H1 (cell line): ENCODE results near the gene RXFP4. TPM values are rescaled to one million over a fixed set of nuclear protein-coding genes. Genes with fewer than 3 reads are reported as not detected.

Experiments used
- CTCF ChIA-PET: fragments of 300-600 bp; sonication (Branson Sonifier 250); formaldehyde crosslinking; loops from one replicate; lab custom pipeline; 2021; ENCODE audit not compliant: partially characterized antibody; lab: Charles Lee
- POLR2A ChIA-PET: fragments of 300-600 bp; sonication (Branson Sonifier 250); formaldehyde crosslinking; loops from one replicate; lab custom pipeline; 2021; ENCODE audit warnings: inconsistent platforms; ENCODE audit not compliant: partially characterized antibody; lab: Charles Lee
- DNase-seq, 2 experiments: peaks; one replicate each; pipeline versions ENCODE4 v3.0.0 to v3.0.0-alpha.2; 2010 to 2022; ENCODE audit warnings: low spot score in 2 of 2, low read depth in 1 of 2, mixed read lengths in 1 of 2
- FAIRE-seq: peaks from 2 replicates; lab custom pipeline; 2011; peaks lifted over from hg19 to GRCh38; lab: Jason Lieb, UNC
- H2AFZ ChIP-seq: 2 replicates; pipeline ENCODE4 v1.8.1; 2012; ENCODE audit warnings: low read length, inconsistent platforms
- H2AK5ac ChIP-seq: 2 replicates; pipeline ENCODE4 v1.6.1; 2013; ENCODE audit warnings: low read depth, low read length
- H2BK120ac ChIP-seq: replicated peaks from 2 replicates; pipeline ENCODE3; 2013; ENCODE audit warnings: low read depth, low read length, inconsistent platforms
- H2BK12ac ChIP-seq: 2 replicates; pipeline ENCODE4 v1.6.1; 2013; ENCODE audit warnings: low read depth, low read length
- H2BK15ac ChIP-seq: 2 replicates; pipeline ENCODE4 v1.6.1; 2013; ENCODE audit warnings: low read length
- H2BK20ac ChIP-seq: 2 replicates; pipeline ENCODE4 v1.6.1; 2013; ENCODE audit warnings: low read length
- H2BK5ac ChIP-seq: 2 replicates; pipeline ENCODE4 v1.6.1; 2013; ENCODE audit warnings: low read depth, low read length
- H3K14ac ChIP-seq: 2 replicates; pipeline ENCODE4 v1.6.1; 2013; ENCODE audit warnings: inconsistent platforms; ENCODE audit not compliant: insufficient read length
- H3K18ac ChIP-seq: 2 replicates; pipeline ENCODE4 v1.6.1; 2013; ENCODE audit warnings: low read length; ENCODE audit errors: extremely low read depth
- H3K23ac ChIP-seq: 2 replicates; pipeline ENCODE4 v1.6.1; 2013; ENCODE audit warnings: inconsistent platforms; ENCODE audit not compliant: insufficient read length
- H3K23me2 ChIP-seq: 2 replicates; pipeline ENCODE4 v1.6.1; 2013; ENCODE audit warnings: low read depth, low read length
- H3K27ac ChIP-seq: 2 replicates; pipeline ENCODE4 v1.6.1; 2011; ENCODE audit warnings: low read depth, low read length, inconsistent platforms
- H3K27me3 ChIP-seq, 4 experiments: replicated peaks in 1 of 4; 1 replicate in 1 of 4; 2 replicates in 3 of 4; pipeline versions ENCODE4 v1.6.1 to v1.8.1; 2011 to 2013; ENCODE audit warnings: low read length in 3 of 4, mild to moderate bottlenecking in 3 of 4, inconsistent platforms in 2 of 4, mixed read lengths in 2 of 4, moderate library complexity in 1 of 4; ENCODE audit not compliant: control insufficient read depth in 3 of 4, insufficient read depth in 3 of 4; ENCODE audit errors: extremely low read depth in 1 of 4
- H3K36me3 ChIP-seq, 4 experiments: 2 replicates each; pipeline versions ENCODE4 v1.6.1 to v1.8.1; 2011 to 2013; ENCODE audit warnings: mild to moderate bottlenecking in 4 of 4, low read length in 3 of 4, moderate library complexity in 2 of 4, control low read depth in 1 of 4, inconsistent platforms in 1 of 4; ENCODE audit not compliant: insufficient read depth in 4 of 4, control insufficient read depth in 2 of 4
- H3K4ac ChIP-seq: replicated peaks from 2 replicates; pipeline ENCODE3; 2013; ENCODE audit warnings: low read length, low read depth, mixed read lengths, inconsistent platforms; ENCODE audit not compliant: insufficient read length
- H3K4me1 ChIP-seq, 4 experiments: replicated peaks in 1 of 4; 1 replicate in 1 of 4; 2 replicates in 3 of 4; pipeline versions ENCODE4 v1.6.1 to v1.8.1; 2011 to 2013; ENCODE audit warnings: low read length in 3 of 4, inconsistent platforms in 2 of 4, mixed read lengths in 1 of 4; ENCODE audit not compliant: insufficient read depth in 4 of 4, control insufficient read depth in 3 of 4
- H3K4me2 ChIP-seq, 2 experiments: 2 replicates each; pipeline versions ENCODE4 v1.6.1 to v1.8.1; 2011 to 2013; ENCODE audit warnings: low read depth in 2 of 2, low read length in 2 of 2, control low read depth in 1 of 2, inconsistent platforms in 1 of 2, mild to moderate bottlenecking in 1 of 2; ENCODE audit not compliant: insufficient read depth in 1 of 2
- H3K4me3 ChIP-seq, 4 experiments: fragments of 200-600, 300-600 bp in 1 of 4; sonication (generic), shearing (Covaris generic), sonication (Bioruptor Twin) in 1 of 4; 2 replicates each; pipeline versions ENCODE4 v1.5.1 to v1.8.1; 2011 to 2016; ENCODE audit warnings: low read length in 4 of 4, low read depth in 3 of 4, control low read depth in 2 of 4, inconsistent platforms in 2 of 4, mild to moderate bottlenecking in 2 of 4, mixed read lengths in 1 of 4, moderate library complexity in 1 of 4; ENCODE audit not compliant: insufficient read depth in 2 of 4; ENCODE audit errors: extremely low read depth in 1 of 4
- H3K56ac ChIP-seq: replicated peaks from 2 replicates; pipeline ENCODE3; 2013; ENCODE audit warnings: low read depth, mild to moderate bottlenecking, mixed read lengths, low read length, inconsistent platforms; ENCODE audit not compliant: insufficient read length
- H3K79me1 ChIP-seq: 2 replicates; pipeline ENCODE4 v1.6.1; 2013; ENCODE audit warnings: low read depth, low read length, control low read depth
- H3K79me2 ChIP-seq, 2 experiments: 2 replicates each; pipeline versions ENCODE4 v1.6.1 to v1.8.1; 2012 to 2013; ENCODE audit warnings: low read length in 2 of 2, mild to moderate bottlenecking in 2 of 2, inconsistent platforms in 1 of 2; ENCODE audit not compliant: insufficient read depth in 2 of 2, control insufficient read depth in 1 of 2
- H3K9ac ChIP-seq, 4 experiments: replicated peaks in 1 of 4; 1 replicate in 1 of 4; 2 replicates in 3 of 4; pipeline versions ENCODE4 v1.6.1 to v1.8.1; 2011 to 2013; ENCODE audit warnings: low read depth in 3 of 4, low read length in 3 of 4, control low read depth in 2 of 4, mild to moderate bottlenecking in 2 of 4, moderate library complexity in 2 of 4, inconsistent platforms in 1 of 4; ENCODE audit errors: extremely low read depth in 1 of 4
- H3K9me3 ChIP-seq, 2 experiments: 2 replicates each; pipeline versions ENCODE4 v1.6.1 to v1.8.1; 2012 to 2013; ENCODE audit warnings: mild to moderate bottlenecking in 2 of 2, moderate library complexity in 2 of 2, control low read depth in 1 of 2, inconsistent platforms in 1 of 2, low read depth in 1 of 2, low read length in 1 of 2, mixed read lengths in 1 of 2; ENCODE audit not compliant: insufficient read depth in 2 of 2
- H4K20me1 ChIP-seq, 2 experiments: replicated peaks in 1 of 2; 2 replicates each; pipeline versions ENCODE3 to v1.8.1; 2011 to 2013; ENCODE audit warnings: inconsistent platforms in 2 of 2, low read length in 2 of 2, mild to moderate bottlenecking in 1 of 2; ENCODE audit not compliant: insufficient read depth in 2 of 2, control insufficient read depth in 1 of 2
- H4K5ac ChIP-seq: 2 replicates; pipeline ENCODE4 v1.6.1; 2013; ENCODE audit warnings: low read length, low read depth, mixed read lengths, inconsistent platforms; ENCODE audit not compliant: insufficient read length
- H4K8ac ChIP-seq: 2 replicates; pipeline ENCODE4 v1.8.0; 2013; ENCODE audit warnings: mild to moderate bottlenecking, moderate library complexity, low read length, inconsistent platforms; ENCODE audit not compliant: insufficient read depth; ENCODE audit errors: extremely low read depth
- H4K91ac ChIP-seq: replicated peaks from 2 replicates; pipeline ENCODE3; 2013; ENCODE audit warnings: low read length, mixed read lengths, inconsistent platforms; ENCODE audit not compliant: insufficient read length
- ASH2L ChIP-seq: fragments of 200-600, 300-600 bp; sonication (generic); IDR thresholded peaks from one replicate; pipeline ENCODE4 v1.7.1; 2017; ENCODE audit warnings: low read length
- ATF3 ChIP-seq: IDR thresholded peaks from 2 replicates; pipeline ENCODE4 v1.6.1; 2011; ENCODE audit warnings: low read depth, mild to moderate bottlenecking, low read length; ENCODE audit not compliant: insufficient read depth
- BRCA1 ChIP-seq: IDR thresholded peaks from 2 replicates; pipeline ENCODE4 v1.6.1; 2012; ENCODE audit warnings: low read depth, low read length, improper control_type of control experiment
- HDAC6 ChIP-seq: IDR thresholded peaks from one replicate; pipeline ENCODE4 v1.7.1; 2012; ENCODE audit warnings: low read depth, mild to moderate bottlenecking, inconsistent platforms, low read length, moderate library complexity
- POLR2A ChIP-seq, 2 experiments: IDR thresholded peaks; 1 replicate in 1 of 2; 2 replicates in 1 of 2; pipeline ENCODE4 v1.6.1; 2011; ENCODE audit warnings: low read depth in 2 of 2, low read length in 2 of 2, mild to moderate bottlenecking in 2 of 2; ENCODE audit errors: control extremely low read depth in 1 of 2
- SIRT6 ChIP-seq: IDR thresholded peaks from one replicate; pipeline ENCODE4 v1.7.1; 2012; ENCODE audit warnings: low read length, inconsistent platforms
- SP1 ChIP-seq: IDR thresholded peaks from 2 replicates; pipeline ENCODE4 v1.6.1; 2011; ENCODE audit warnings: low read depth, low read length
- YY1 ChIP-seq: IDR thresholded peaks from 2 replicates; pipeline ENCODE4 v1.6.1; 2011; ENCODE audit warnings: low read depth, mild to moderate bottlenecking, low read length
- WGBS, 2 experiments: shearing (Covaris generic) in 1 of 2; methylation state at CpG; one replicate each; pipeline versions ENCODE4 v1.1.6 to v1.1.7; 2013 to 2015; ENCODE audit warnings: low lambda C conversion rate in 2 of 2, mixed read lengths in 2 of 2, inconsistent platforms in 1 of 2, low coverage in 1 of 2, missing lambda C conversion rate in 1 of 2; ENCODE audit not compliant: insufficient replicate concordance in 2 of 2, insufficient coverage in 1 of 2, insufficient read length in 1 of 2; ENCODE audit errors: extremely low coverage in 1 of 2, missing lambda C conversion rate in 1 of 2; 5-methylcytosine and 5-hydroxymethylcytosine counted together
- polyA plus RNA-seq, 7 experiments: library from polyadenylated mRNA; depleted of rRNA in 3 of 7; stranded (reverse) in 5 of 7; unstranded in 2 of 7; fragments of >200 nt in 5 of 7; fragments of 200-250 nt in 2 of 7; gene quantifications; 1 replicate in 5 of 7; 2 replicates in 1 of 7; 4 replicates in 1 of 7; pipeline versions ENCODE4 v1.2.1 to v1.2.3, GENCODE V29; 2011 to 2013; ENCODE audit warnings: missing spikeins in 2 of 7, mixed read lengths in 2 of 7
- total RNA-seq: library from RNA; stranded (reverse); fragmentation: NEBNext Ultra II Directional; extraction: Animal tissue kit (Norgen Biotek cat#: 25700); gene quantifications from 2 replicates; pipeline ENCODE4 v1.2.1, GENCODE V29; 2021

RXFP4 gene
- total and polyA plus RNA-seq, 2 of the 8 experiments (the other 6 are each of a cell fraction or from before 2014, with no cell fraction given), result not detected

GRCh38 chr1:155942578-155943141, 1.2 kb downstream of the RXFP4 start:
- peaks cover 2 to 15% (median 4%) of the 10 kb centered on the region in 4 experiments; a peak in 6 of 8 replicates for H3K36me3 ChIP-seq
- H3K79me1 ChIP-seq, result no peaks in the 10 kb centered on the region
- no peak overlapping the region for H3K4me3 ChIP-seq
- no peak overlapping the region for H2BK120ac ChIP-seq
- TF ChIP-seq HDAC6, result no peak
- TF ChIP-seq ASH2L, result no peak
- TF ChIP-seq ATF3, result no peak
- TF ChIP-seq SIRT6, result no peak
- TF ChIP-seq SP1, result no peak
- no peak for TF ChIP-seq POLR2A (IDR thresholded peaks at IDR 0.05; ENCODE audit: control extremely low read depth in 1 of 2, low read depth in 2 of 2, low read length in 2 of 2)
- TF ChIP-seq YY1, result no peak
- no peak for TF ChIP-seq BRCA1
- TF ChIP-seq, all 59 proteins: peak for 0
- H3K56ac ChIP-seq, result no peak overlapping the region
- H2AK5ac ChIP-seq, result no peak overlapping the region
- no peak overlapping the region for H2BK5ac ChIP-seq
- H3K18ac ChIP-seq, result no peak overlapping the region
- H2AFZ ChIP-seq, result no peak overlapping the region
- no peaks in the 10 kb centered on the region for H3K23me2 ChIP-seq
- H3K27ac ChIP-seq, result no peak overlapping the region
- H4K91ac ChIP-seq, result no peak overlapping the region
- no peak overlapping the region for H4K8ac ChIP-seq
- no peak overlapping the region for H2BK20ac ChIP-seq
- FAIRE-seq (no peak), DNase-seq (no peak)
- H3K4ac ChIP-seq, result no peak overlapping the region
- H3K9me3 ChIP-seq, result no peaks in the 10 kb centered on the region
- peaks cover 0 to 9% (median 4%) of the 10 kb centered on the region in 4 experiments; a peak in 5 of 7 replicates for H3K4me1 ChIP-seq
- no peaks in the 10 kb centered on the region for H3K79me2 ChIP-seq
- no peaks in the 10 kb centered on the region for H3K27me3 ChIP-seq
- POLR2A ChIA-PET, result interaction anchor here (0.7 to 5.0 kb wide), 16 partner anchors 8 to 339 kb away, joined by 3 to 71 read pairs (median 4); partner anchors contain the start of genes ARHGEF2, KHDC4, RAB25 and SMG5
- H2BK12ac ChIP-seq, result no peak overlapping the region
- H2BK15ac ChIP-seq, result no peak overlapping the region
- H4K20me1 ChIP-seq, result no peaks in the 10 kb centered on the region
- H3K4me2 ChIP-seq, result no peak overlapping the region
- H3K9ac ChIP-seq, result no peak overlapping the region
- H3K14ac ChIP-seq, result no peak overlapping the region
- no peak overlapping the region for H3K23ac ChIP-seq
- no peak overlapping the region for H4K5ac ChIP-seq
- CTCF ChIA-PET, result interaction anchor here (0.6 to 5.1 kb wide), 10 partner anchors 8 to 187 kb away, joined by 3 to 41 read pairs (median 6); partner anchors contain the start of genes ARHGEF2, KHDC4 and UBQLN4
- WGBS, 2 experiments, result 89% methylated on average over 11 of the region's 11 CpGs; no CpG with 5 or more reads in 1 of the 2 experiments
